Stimulated activated CD4-positive, alpha-beta T cell treated with anti-CD3 and anti-CD28 coated beads, Interleukin-1b, Interleukin-23, amount 100 ng/mL, for 1 hour (primary cell): ENCODE measurements around the gene ETF1.
A peak's percentile ranks its signal among the peaks of the same experiment; 100 is the strongest.
"Not testable (repeated sequence)": the region's sequence is repeated elsewhere in the genome, so short reads cannot be mapped to it uniquely, and the experiment has no call there.

ENCODE experiments used
- DNase-seq, 2 donors: peaks; one replicate each; pipeline ENCODE4 v3.0.0-alpha.2; 2020; ENCODE audit warnings: low read depth in 2 of 2

The ETF1 gene

DNA sequence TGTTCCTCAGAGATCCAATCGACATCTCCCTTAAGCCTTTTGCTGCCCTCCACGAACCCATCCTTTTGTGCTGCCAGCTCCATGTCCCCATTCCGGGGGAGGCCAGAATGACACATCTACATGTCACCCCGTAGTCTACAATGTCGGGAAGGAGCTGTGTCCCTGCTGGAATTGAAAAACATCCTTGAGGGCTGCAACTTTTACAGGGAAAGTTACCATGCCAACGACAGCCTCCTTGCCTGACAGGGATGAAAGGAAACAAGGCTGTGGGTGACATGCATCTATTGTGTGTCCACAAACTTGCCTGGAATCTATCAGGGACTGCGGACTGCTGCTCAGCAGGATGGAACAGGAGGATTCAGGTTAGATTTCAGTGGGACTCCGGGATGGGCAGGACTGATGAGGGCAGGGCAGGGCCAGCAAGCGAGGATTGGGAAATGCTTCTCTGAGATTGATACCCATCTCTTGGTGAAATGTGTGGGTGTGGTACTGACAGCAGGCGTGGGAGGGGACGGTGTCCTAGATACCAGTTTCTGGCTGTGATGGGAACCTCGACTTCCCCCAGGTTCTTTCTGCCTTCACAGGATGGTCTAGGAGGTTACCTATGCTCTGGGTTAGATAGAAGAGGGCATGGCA, 52.3 kb downstream of the ETF1 start:
- DNase-seq: no peak

DNA sequence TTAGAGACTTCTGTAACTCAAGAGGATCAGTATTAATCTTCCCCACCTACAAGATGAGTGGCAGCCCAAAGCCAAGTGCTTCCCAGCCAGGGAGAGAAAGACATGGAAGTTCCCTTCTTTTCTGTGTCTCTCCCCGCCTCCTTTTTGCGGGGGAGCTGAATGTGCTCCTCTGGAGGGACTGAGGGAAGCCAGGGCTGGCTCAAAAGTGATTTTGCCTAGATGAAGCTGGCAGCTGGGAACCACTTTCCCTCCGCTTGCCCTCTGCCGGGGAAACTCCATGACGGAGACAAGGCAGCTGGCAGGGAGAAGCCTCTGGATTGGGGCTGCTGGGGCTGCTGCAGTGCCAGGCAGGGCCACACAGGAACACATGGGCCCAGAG, 53.4 kb downstream of the ETF1 start:
- DNase-seq: no peak

DNA sequence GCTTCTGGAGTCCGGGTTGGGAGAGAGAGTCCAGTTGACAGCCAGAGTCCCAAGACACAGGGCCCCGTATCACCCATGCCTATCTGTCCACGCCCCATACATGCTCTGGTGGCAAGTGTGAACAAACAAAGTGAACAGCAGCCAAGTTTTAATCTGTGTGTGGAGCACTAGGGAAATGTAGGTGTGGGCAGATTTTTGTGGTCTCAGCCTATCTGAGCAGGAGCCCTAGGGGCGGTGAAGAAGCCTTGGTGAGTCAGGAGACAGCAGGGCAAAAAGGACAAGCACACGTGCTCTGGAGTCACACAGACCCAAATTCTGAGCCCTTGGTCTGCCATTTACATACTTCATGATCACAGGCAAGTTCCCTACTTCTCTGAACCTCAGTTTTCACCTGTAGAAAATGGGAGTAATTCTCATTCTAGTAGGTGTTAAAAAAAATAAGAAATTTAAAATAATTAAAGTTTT, 54.5 kb downstream of the ETF1 start:
- DNase-seq: no peak

DNA sequence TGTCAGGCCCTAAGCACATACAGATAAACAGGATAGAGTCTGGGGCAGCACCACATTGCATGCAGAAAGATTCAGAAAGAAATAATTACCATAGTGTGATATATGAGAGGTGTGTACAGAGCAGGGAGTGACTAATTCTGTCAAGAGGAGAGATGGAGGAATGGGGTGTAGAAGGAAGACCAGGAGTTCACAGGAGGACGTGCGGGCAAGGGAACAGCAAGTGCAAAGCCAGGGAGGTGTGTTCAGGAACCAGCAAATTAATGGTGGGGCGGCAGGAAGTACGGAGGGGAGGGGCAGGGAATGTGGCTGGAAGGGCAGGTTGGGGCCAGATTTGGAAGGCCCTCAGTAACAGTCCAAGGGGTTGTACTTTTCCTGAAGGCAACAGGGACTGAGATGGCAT, 60.4 kb downstream of the ETF1 start:
- DNase-seq: no peak

DNA sequence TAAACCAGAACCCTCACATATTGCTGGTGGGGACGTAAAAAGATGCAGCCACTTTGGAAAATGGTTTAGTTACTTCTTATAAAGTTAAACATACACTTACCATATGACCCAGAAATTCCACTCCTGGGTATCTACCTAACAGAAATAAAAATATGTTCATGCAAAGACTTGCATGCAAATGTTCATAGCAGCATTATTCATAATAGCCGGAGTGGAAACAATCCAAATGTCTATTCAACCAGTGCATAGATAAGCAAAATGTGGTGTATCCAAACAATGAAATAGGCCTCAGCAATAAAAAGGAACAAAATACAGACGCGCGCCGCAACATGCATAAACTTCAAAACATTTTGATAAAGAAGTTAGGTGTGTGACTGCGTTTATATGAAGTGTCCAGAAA, 66.1 kb downstream of the ETF1 start:
- DNase-seq: no peak

DNA sequence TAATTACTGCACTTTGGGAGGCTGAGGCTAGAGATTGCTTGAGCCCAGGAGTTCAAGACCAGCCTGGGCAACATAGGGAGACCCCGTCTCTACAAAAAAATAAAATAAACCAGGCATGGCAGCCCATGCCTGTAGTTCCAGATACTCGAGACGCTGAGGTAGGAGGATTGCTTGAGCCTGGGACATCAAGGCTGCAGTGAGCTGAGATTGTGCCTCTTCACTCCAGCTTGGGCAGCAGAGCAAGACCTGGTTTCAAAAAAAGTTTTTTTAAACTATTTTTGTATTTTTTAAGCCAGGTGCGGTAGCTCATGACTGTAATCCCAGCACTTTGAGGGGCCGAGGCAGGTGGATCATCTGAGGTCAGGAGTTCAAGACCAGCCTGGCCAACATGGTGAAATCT, 69.9 kb downstream of the ETF1 start:
- DNase-seq: not testable (repeated sequence)

DNA sequence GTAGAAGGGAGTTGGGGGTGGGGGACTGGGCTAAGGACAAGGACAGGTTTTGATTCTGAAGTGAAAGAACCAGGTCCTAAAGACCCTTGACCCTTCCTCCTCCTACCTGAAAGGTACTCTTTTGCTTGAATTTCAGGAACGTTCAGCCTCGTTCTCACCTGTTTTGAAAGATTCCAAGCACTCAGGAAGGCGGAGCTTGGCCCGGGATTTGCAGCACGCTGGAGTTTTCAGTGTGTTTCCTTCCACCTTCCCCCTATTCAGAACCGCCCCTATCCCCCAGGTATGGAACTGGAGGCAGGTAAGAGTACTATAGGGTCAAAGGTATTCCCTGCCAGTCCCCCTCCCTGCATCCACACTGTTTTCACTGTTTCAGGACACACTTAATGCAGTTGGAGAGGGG, 70.7 kb downstream of the ETF1 start:
- DNase-seq: no peak

DNA sequence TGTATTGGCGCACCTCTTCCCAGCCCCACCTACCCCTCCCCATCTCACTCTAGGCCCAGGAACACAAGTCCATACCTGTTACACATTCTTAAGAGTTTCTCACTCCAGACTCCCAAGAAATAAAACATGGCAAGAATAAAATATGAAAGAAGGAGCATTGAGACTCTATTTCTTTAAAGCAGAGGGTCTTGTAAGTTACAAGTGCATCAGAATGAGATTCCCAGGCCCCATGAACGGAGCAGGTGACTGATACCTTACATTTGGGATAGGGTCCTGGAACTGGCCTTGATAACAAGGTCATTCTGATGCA, 72.0 kb downstream of the ETF1 start:
- no peak for DNase-seq

DNA sequence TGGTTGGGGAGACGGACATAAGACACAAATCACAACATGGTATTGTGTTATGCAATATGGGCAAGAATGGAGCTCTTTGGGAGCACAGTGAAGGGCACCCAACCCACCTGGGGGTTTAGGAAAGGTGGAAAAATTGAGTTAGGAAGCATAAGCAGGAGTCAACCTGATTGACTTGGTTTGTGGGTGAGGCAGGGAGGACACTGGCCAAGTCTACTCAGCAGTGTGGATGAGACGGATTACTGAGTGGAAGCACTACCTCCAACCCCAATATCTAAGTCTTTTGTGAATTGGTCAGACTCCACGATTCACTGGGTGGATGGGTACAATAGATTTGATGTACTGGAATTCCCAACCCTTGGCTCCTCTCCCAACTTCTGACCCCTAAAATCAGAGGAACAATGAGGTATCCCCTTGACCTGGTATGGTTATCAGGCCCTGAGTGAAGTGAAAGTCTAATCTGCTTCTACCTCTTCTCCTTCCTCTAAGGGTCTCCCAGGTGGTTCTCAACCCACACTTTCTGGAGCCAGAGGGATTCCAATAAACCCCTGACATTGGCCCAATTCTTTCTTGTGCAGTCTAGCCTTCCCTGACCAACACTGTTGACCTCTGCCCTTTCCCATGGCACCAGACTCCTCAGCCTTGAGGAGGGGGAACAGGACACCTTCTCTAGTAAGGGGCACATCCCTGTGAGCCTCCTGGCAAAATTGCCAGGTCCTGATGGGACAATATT, 72.5 kb downstream of the ETF1 start:
- peak in 1 of 2 donors; percentile 29 for DNase-seq

DNA sequence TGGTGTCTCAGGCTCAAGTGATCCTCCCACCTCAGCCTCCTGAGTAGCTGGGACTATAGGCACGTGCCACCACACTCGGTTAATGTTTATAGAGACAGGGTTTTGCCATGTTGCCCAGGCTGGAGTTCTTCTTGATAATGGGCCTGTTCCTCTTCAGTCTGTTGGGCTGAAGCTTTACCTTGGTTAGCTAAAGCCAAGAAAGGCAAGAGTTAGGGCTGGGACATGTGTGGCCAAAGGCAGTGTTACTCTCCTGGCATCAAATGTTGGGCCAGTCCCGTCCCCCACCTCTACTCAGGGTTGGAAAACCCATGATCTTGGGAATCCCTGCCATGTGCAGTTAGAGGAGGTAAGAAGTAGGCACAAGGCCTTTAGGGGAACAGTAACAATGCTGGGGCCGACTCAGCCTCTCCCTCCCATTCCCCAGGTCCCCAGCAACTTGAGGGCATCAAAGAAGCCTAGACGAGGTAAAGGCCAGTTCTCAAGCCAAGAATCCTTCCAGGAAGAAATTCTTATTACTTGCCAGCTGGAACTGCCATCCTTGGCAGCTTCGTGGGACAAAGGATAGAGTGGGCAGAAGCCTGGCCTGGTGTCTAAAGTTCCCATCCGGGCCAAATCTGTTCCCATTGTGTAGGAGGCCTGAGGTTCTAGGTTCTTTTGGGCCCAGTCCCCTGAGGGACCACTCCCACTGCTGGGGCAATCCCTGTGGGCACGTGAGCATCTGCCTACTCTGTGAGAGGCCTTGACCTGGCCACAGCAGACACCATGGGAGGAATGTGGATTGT, 73.3 kb downstream of the ETF1 start:
- DNase-seq: peak in 1 of 2 donors; percentile 75

DNA sequence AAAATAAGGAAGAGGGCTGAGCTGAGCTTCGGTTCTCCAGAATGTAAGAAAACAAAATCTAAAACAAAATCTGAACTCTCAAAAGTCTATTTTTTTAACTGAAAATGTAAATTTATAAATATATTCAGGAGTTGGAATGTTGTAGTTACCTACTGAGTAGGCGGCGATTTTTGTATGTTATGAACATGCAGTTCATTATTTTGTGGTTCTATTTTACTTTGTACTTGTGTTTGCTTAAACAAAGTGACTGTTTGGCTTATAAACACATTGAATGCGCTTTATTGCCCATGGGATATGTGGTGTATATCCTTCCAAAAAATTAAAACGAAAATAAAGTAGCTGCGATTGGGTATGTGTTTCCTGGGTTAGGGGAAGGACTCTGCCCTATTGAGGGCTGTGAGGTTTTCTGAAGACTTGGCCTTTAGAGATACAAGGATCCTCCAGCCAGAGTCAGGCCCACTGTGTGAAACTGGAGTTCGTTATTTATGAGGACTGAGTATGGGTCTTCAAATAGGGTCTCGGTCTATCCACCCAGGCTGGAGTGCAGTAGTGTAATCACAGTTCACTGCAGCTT, 74.0 kb downstream of the ETF1 start:
- DNase-seq: peak in 1 of 2 donors; percentile 54

DNA sequence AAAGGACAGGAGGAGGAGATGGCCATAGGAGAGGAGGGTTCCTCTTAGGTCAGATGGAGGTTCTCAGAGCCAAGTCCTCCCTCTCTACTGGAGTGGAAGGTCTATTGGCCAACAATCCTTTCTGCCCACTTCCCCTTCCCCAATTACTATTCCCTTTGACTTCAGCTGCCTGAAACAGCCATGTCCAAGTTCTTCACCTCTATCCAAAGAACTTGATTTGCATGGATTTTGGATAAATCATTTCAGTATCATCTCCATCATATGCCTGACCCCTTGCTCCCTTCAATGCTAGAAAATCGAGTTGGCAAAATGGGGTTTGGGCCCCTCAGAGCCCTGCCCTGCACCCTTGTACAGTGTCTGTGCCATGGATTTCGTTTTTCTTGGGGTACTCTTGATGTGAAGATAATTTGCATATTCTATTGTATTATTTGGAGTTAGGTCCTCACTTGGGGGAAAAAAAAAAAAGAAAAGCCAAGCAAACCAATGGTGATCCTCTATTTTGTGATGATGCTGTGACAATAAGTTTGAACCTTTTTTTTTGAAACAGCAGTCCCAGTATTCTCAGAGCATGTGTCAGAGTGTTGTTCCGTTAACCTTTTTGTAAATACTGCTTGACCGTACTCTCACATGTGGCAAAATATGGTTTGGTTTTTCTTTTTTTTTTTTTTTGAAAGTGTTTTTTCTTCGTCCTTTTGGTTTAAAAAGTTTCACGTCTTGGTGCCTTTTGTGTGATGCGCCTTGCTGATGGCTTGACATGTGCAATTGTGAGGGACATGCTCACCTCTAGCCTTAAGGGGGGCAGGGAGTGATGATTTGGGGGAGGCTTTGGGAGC, 74.7 kb downstream of the ETF1 start:
- DNase-seq: peak in 1 of 2 donors; percentile 39

DNA sequence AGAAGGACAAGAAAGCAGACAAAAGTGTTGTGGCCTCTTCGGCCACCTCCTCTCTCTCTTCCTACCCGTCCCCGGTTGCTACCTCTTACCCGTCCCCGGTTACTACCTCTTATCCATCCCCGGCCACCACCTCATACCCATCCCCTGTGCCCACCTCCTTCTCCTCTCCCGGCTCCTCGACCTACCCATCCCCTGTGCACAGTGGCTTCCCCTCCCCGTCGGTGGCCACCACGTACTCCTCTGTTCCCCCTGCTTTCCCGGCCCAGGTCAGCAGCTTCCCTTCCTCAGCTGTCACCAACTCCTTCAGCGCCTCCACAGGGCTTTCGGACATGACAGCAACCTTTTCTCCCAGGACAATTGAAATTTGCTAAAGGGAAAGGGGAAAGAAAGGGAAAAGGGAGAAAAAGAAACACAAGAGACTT, 75.3 kb downstream of the ETF1 start:
- peak in 1 of 2 donors; percentile 57 for DNase-seq

DNA sequence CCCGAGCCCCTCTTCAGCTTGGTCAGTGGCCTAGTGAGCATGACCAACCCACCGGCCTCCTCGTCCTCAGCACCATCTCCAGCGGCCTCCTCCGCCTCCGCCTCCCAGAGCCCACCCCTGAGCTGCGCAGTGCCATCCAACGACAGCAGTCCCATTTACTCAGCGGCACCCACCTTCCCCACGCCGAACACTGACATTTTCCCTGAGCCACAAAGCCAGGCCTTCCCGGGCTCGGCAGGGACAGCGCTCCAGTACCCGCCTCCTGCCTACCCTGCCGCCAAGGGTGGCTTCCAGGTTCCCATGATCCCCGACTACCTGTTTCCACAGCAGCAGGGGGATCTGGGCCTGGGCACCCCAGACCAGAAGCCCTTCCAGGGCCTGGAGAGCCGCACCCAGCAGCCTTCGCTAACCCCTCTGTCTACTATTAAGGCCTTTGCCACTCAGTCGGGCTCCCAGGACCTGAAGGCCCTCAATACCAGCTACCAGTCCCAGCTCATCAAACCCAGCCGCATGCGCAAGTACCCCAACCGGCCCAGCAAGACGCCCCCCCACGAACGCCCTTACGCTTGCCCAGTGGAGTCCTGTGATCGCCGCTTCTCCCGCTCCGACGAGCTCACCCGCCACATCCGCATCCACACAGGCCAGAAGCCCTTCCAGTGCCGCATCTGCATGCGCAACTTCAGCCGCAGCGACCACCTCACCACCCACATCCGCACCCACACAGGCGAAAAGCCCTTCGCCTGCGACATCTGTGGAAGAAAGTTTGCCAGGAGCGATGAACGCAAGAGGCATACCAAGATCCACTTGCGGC, 75.9 kb downstream of the ETF1 start:
- peak in 1 of 2 donors; percentile 38 for DNase-seq

DNA sequence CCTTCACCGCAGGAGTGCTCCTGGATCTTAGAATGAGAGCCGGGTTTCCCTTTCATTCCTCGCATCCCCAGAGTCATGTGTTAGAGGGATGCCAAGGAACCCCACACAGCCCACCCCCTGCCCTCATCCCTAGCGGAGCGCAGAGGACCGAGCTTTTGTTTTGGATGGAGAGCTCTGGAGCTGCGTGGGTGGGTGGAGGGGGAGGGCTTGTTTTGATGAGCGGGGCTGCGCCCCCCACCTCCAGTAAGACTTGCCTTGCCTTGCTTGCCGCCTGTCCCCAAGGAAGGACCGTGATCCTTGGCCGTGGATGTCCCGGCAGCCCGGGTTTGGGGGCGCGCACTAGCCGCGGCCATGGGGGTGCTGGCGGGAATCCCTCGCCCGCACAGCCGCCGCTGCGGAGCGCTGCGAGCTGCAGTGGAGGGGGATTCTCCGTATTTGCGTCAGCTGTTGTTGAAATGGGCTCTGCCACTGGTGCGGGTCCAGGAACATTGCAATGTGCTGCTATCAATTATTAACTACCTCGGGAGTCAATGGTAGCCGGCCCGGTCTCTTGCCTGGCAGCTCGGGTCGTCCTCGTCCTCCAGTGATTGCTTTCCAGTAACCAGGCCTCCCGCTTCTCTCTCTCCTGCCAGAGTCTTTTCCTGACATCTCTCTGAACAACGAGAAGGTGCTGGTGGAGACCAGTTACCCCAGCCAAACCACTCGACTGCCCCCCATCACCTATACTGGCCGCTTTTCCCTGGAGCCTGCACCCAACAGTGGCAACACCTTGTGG, 76.7 kb downstream of the ETF1 start:
- DNase-seq: peak in 1 of 2 donors; percentile 8

DNA sequence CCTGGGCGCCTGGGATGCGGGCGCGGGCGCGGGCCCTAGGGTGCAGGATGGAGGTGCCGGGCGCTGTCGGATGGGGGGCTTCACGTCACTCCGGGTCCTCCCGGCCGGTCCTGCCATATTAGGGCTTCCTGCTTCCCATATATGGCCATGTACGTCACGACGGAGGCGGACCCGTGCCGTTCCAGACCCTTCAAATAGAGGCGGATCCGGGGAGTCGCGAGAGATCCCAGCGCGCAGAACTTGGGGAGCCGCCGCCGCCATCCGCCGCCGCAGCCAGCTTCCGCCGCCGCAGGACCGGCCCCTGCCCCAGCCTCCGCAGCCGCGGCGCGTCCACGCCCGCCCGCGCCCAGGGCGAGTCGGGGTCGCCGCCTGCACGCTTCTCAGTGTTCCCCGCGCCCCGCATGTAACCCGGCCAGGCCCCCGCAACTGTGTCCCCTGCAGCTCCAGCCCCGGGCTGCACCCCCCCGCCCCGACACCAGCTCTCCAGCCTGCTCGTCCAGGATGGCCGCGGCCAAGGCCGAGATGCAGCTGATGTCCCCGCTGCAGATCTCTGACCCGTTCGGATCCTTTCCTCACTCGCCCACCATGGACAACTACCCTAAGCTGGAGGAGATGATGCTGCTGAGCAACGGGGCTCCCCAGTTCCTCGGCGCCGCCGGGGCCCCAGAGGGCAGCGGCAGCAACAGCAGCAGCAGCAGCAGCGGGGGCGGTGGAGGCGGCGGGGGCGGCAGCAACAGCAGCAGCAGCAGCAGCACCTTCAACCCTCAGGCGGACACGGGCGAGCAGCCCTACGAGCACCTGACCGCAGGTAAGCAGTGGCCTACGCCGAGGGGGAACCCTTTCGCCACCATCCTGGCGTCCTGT, 77.5 kb downstream of the ETF1 start, which contains the start of gene EGR1:
Gene EGR1 (plus strand): TSS at position 219 of the 864 bp plus-strand sequence. CDS start 283 bp downstream, at position 502.
- peak; percentile 86 to 89 for DNase-seq

DNA sequence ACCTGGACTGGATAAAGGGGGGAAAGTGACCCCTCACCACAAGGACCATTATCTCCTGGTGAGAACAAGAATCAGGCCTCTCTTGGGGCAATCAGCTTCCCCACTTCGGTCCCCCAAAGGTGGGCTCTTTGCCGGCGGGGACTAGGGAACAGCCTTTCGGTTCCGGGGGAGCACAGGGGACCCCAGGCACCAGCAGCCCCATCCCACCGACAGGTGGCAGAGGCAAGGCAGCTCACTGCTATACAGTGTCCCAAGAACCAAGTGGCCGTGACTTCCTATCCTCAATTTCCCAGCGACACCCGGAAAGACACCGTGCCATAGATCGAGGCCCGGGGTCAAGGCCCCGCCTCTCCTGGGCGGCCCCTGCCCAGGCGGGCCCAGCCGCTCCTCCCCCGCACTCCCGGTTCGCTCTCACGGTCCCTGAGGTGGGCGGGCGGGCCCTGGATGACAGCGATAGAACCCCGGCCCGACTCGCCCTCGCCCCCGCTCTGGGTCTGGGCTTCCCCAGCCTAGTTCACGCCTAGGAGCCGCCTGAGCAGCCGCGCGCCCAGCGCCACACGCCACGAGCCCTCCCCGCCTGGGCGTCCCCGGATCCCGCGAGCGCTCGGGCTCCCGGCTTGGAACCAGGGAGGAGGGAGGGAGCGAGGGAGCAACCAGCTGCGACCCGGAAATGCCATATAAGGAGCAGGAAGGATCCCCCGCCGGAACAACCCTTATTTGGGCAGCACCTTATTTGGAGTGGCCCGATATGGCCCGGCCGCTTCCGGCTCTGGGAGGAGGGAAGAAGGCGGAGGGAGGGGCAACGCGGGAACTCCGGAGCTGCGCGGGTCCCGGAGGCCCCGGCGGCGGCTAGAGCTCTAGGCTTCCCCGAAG, 78.4 kb downstream of the ETF1 start:
- peak; percentile 89 to 91 for DNase-seq

DNA sequence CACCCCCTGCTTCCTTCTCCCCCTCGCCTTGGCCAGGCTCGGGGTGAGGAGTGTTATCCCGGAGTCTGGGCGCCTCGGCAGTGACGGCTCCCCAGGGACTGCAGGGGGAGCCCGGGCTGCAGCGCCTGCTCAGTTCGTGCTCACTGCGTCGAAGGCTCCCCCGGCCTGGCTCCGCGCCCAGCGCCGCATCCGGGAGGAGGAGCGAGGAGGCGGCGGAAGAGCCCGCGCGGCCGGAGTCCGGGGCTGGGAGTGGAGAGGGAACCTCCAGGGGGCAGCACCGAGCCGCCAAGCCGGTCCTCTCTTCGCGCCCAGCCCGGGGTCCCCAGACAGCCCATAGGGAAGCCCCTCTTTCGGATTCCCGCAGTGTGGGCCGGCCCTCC, 79.0 kb downstream of the ETF1 start:
- peak; percentile 80 to 87 for DNase-seq
